Measurements from ENCODE around the gene BNC2.
A peak's percentile ranks its signal among the peaks of the same experiment; 100 is the strongest.

BNC2 gene

DNA sequence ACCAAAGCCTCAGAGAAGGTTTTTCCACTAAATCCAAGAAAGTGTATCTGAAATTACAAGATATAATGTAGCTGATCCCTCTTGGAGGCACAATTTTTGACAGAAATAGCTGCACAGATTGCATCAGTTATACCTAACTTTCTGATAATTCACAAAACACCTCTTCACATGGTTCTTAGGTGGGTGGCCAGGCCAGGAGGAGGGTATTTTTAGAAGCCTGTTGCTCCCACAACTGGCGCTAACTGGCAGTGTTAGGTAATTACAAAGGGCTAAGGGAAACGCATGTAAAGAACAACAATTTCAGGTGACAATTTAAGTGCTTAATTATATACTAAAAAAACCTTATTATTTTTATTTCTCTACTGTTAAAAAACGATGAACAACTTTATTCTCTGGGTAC, 247.9 kb downstream of the BNC2 start:
- no peak overlapping the region for H2BK12ac ChIP-seq (ENCODE audit: low read length)
- no peak for DNase-seq (ENCODE audit: low spot score)
- H3K4me1 ChIP-seq (ENCODE audit: control insufficient read depth in 2 of 2, insufficient read depth in 1 of 2, low read depth in 1 of 2, low read length in 2 of 2), result peaks cover 19 to 23% of the 10 kb centered on the region in 2 donors
- H3K36me3 ChIP-seq (replicated peaks in 1 of 2; ENCODE audit: control insufficient read depth in 2 of 2, insufficient read depth in 2 of 2, low read length in 2 of 2), result no peaks in the 10 kb centered on the region
- no peak overlapping the region for H3K18ac ChIP-seq (ENCODE audit: low read length)
- H3K14ac ChIP-seq (ENCODE audit: low read length), result no peak overlapping the region
- no peak overlapping the region for H2BK120ac ChIP-seq (ENCODE audit: low read depth, low read length)
- no peak overlapping the region for H3K4me3 ChIP-seq (ENCODE audit: low read length in 2 of 2)
- no peak overlapping the region for H2AK5ac ChIP-seq (ENCODE audit: low read depth, low read length)
- WGBS, 2 donors (ENCODE audit: extremely low coverage in 2 of 2, insufficient read length in 2 of 2, insufficient replicate concordance in 1 of 2), result no CpG with 5 or more reads among the region's 3 CpGs
- no peaks in the 10 kb centered on the region for H3K79me1 ChIP-seq (ENCODE audit: low read depth, low read length)
- no peak overlapping the region for H4K8ac ChIP-seq (ENCODE audit: low read depth, low read length)
- H3K23ac ChIP-seq (ENCODE audit: low read depth, low read length, poor library complexity), result no peak overlapping the region
- no peaks in the 10 kb centered on the region for H3K27me3 ChIP-seq (ENCODE audit: control insufficient read depth in 3 of 3, insufficient read depth in 3 of 3, low read depth in 1 of 3, low read length in 3 of 3)
- H3K9me3 ChIP-seq (replicated peaks in 1 of 2; ENCODE audit: control insufficient read depth in 2 of 2, insufficient read depth in 1 of 2, low read depth in 1 of 2, low read length in 2 of 2), result peaks cover 0 to 2% of the 10 kb centered on the region in 2 donors
- no peak overlapping the region for H4K91ac ChIP-seq (ENCODE audit: low read depth, low read length, poor library complexity)
- no peak overlapping the region for H3K4me2 ChIP-seq (ENCODE audit: insufficient read depth, low read length, poor library complexity, severe bottlenecking)
- no peak overlapping the region for H2BK5ac ChIP-seq (ENCODE audit: low read length)
- H3K4ac ChIP-seq (ENCODE audit: low read length), result no peak overlapping the region
- H2BK15ac ChIP-seq (ENCODE audit: low read length), result no peak overlapping the region
- H2AFZ ChIP-seq (ENCODE audit: low read length), result no peak overlapping the region
- no peak overlapping the region for H3K27ac ChIP-seq (replicated peaks; ENCODE audit: low read length)
- H3K9ac ChIP-seq (ENCODE audit: low read depth, low read length, poor library complexity), result no peak overlapping the region

GRCh38 chr9:16619914-16620520, 250.5 kb downstream of the BNC2 start:
- H2AFZ ChIP-seq (ENCODE audit: low read length), result peak overlapping the region; percentile 9
- no CpG with 5 or more reads among the region's 7 CpGs for WGBS, 2 donors (ENCODE audit: extremely low coverage in 2 of 2, insufficient read length in 2 of 2, insufficient replicate concordance in 1 of 2)

GRCh38 chr9:16619402-16619801, 251.1 kb downstream of the BNC2 start:
- Histone ChIP-seq H2AFZ (ENCODE audit: low read length) (no peak overlapping the region), H3K4me2 (ENCODE audit: insufficient read depth, low read length, poor library complexity, severe bottlenecking) (no peak overlapping the region), H3K9me3 (replicated peaks in 1 of 2; ENCODE audit: control insufficient read depth in 2 of 2, insufficient read depth in 1 of 2, low read depth in 1 of 2, low read length in 2 of 2) (peaks cover 0 to 2% of the 10 kb centered on the region in 2 donors), H4K8ac (ENCODE audit: low read depth, low read length) (no peak overlapping the region), H3K27ac (replicated peaks; ENCODE audit: low read length) (no peak overlapping the region), H2BK5ac (ENCODE audit: low read length) (no peak overlapping the region), H3K9ac (ENCODE audit: low read depth, low read length, poor library complexity) (no peak overlapping the region), H3K79me1 (ENCODE audit: low read depth, low read length) (no peaks in the 10 kb centered on the region), H3K23ac (ENCODE audit: low read depth, low read length, poor library complexity) (no peak overlapping the region), H2BK15ac (ENCODE audit: low read length) (no peak overlapping the region), H3K4me3 (ENCODE audit: low read length in 2 of 2) (no peak overlapping the region), H4K91ac (ENCODE audit: low read depth, low read length, poor library complexity) (no peak overlapping the region), H3K4me1 (ENCODE audit: control insufficient read depth in 2 of 2, insufficient read depth in 1 of 2, low read depth in 1 of 2, low read length in 2 of 2) (no peaks in the 10 kb centered on the region), H2AK5ac (ENCODE audit: low read depth, low read length) (no peak overlapping the region), H3K27me3 (ENCODE audit: control insufficient read depth in 3 of 3, insufficient read depth in 3 of 3, low read depth in 1 of 3, low read length in 3 of 3) (no peaks in the 10 kb centered on the region), H3K18ac (ENCODE audit: low read length) (no peak overlapping the region), H2BK12ac (ENCODE audit: low read length) (no peak overlapping the region), H3K4ac (ENCODE audit: low read length) (no peak overlapping the region), H3K36me3 (replicated peaks in 1 of 2; ENCODE audit: control insufficient read depth in 2 of 2, insufficient read depth in 2 of 2, low read length in 2 of 2) (no peaks in the 10 kb centered on the region), H3K14ac (ENCODE audit: low read length) (no peak overlapping the region), H2BK120ac (ENCODE audit: low read depth, low read length) (no peak overlapping the region)
- DNase-seq (ENCODE audit: low spot score), result no peak

More at GRCh38 chr9:16619914-16620520, 250.5 kb downstream of the BNC2 start:
- no peak overlapping the region for H3K9ac ChIP-seq (ENCODE audit: low read depth, low read length, poor library complexity)
- H3K23ac ChIP-seq (ENCODE audit: low read depth, low read length, poor library complexity), result no peak overlapping the region
- no peak overlapping the region for H2BK5ac ChIP-seq (ENCODE audit: low read length)
- H3K27me3 ChIP-seq (ENCODE audit: control insufficient read depth in 3 of 3, insufficient read depth in 3 of 3, low read depth in 1 of 3, low read length in 3 of 3), result no peaks in the 10 kb centered on the region
- H3K36me3 ChIP-seq (replicated peaks in 1 of 2; ENCODE audit: control insufficient read depth in 2 of 2, insufficient read depth in 2 of 2, low read length in 2 of 2), result no peaks in the 10 kb centered on the region
- H2BK120ac ChIP-seq (ENCODE audit: low read depth, low read length), result no peak overlapping the region
- no peak overlapping the region for H3K27ac ChIP-seq (replicated peaks; ENCODE audit: low read length)
- H4K91ac ChIP-seq (ENCODE audit: low read depth, low read length, poor library complexity), result no peak overlapping the region
- peaks cover 0 to 2% of the 10 kb centered on the region in 2 donors for H3K9me3 ChIP-seq (replicated peaks in 1 of 2; ENCODE audit: control insufficient read depth in 2 of 2, insufficient read depth in 1 of 2, low read depth in 1 of 2, low read length in 2 of 2)
- no peak overlapping the region for H4K8ac ChIP-seq (ENCODE audit: low read depth, low read length)
- H3K4me1 ChIP-seq (ENCODE audit: control insufficient read depth in 2 of 2, insufficient read depth in 1 of 2, low read depth in 1 of 2, low read length in 2 of 2), result peaks cover 2 to 3% of the 10 kb centered on the region in 2 donors
- no peak overlapping the region for H2BK15ac ChIP-seq (ENCODE audit: low read length)
- H2AK5ac ChIP-seq (ENCODE audit: low read depth, low read length), result no peak overlapping the region
- H3K18ac ChIP-seq (ENCODE audit: low read length), result no peak overlapping the region
- H3K79me1 ChIP-seq (ENCODE audit: low read depth, low read length), result no peaks in the 10 kb centered on the region
- DNase-seq (ENCODE audit: low spot score), result no peak
- H3K4me2 ChIP-seq (ENCODE audit: insufficient read depth, low read length, poor library complexity, severe bottlenecking), result no peak overlapping the region
- no peak overlapping the region for H2BK12ac ChIP-seq (ENCODE audit: low read length)
- no peak overlapping the region for H3K4ac ChIP-seq (ENCODE audit: low read length)
- H3K14ac ChIP-seq (ENCODE audit: low read length), result no peak overlapping the region
- no peak overlapping the region for H3K4me3 ChIP-seq (ENCODE audit: low read length in 2 of 2)

DNA sequence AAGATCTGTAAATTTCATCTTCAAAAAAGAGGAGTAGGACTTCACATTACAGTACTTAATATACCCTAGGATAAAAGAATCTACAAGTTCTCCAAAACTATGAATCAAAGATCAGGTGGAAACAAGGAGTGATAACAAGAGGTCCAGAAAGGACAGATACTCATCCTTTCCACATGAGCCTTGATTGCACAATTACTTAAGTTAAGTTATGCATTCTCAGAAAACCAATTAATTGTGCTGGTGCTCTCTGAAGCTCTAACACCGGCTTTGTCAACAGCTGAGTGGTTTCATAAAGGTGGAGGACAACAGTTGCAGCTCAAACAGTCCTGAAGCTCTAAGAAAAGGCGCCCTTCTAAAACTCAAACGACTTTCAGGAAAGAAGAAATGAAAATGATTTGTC, 251.9 kb downstream of the BNC2 start:
- Histone ChIP-seq H3K23ac (ENCODE audit: low read depth, low read length, poor library complexity) (no peak overlapping the region), H3K79me1 (ENCODE audit: low read depth, low read length) (no peaks in the 10 kb centered on the region), H2AFZ (ENCODE audit: low read length) (no peak overlapping the region), H2BK120ac (ENCODE audit: low read depth, low read length) (no peak overlapping the region), H3K27me3 (ENCODE audit: control insufficient read depth in 3 of 3, insufficient read depth in 3 of 3, low read depth in 1 of 3, low read length in 3 of 3) (no peaks in the 10 kb centered on the region), H3K36me3 (replicated peaks in 1 of 2; ENCODE audit: control insufficient read depth in 2 of 2, insufficient read depth in 2 of 2, low read length in 2 of 2) (no peaks in the 10 kb centered on the region), H3K27ac (replicated peaks; ENCODE audit: low read length) (no peak overlapping the region), H2BK15ac (ENCODE audit: low read length) (no peak overlapping the region), H4K8ac (ENCODE audit: low read depth, low read length) (no peak overlapping the region), H3K18ac (ENCODE audit: low read length) (no peak overlapping the region), H3K9ac (ENCODE audit: low read depth, low read length, poor library complexity) (no peak overlapping the region), H3K4me1 (ENCODE audit: control insufficient read depth in 2 of 2, insufficient read depth in 1 of 2, low read depth in 1 of 2, low read length in 2 of 2) (no peaks in the 10 kb centered on the region), H2BK5ac (ENCODE audit: low read length) (no peak overlapping the region), H4K91ac (ENCODE audit: low read depth, low read length, poor library complexity) (no peak overlapping the region), H3K4me2 (ENCODE audit: insufficient read depth, low read length, poor library complexity, severe bottlenecking) (no peak overlapping the region), H2BK12ac (ENCODE audit: low read length) (no peak overlapping the region), H3K14ac (ENCODE audit: low read length) (no peak overlapping the region), H3K9me3 (replicated peaks in 1 of 2; ENCODE audit: control insufficient read depth in 2 of 2, insufficient read depth in 1 of 2, low read depth in 1 of 2, low read length in 2 of 2) (peaks cover 0 to 2% of the 10 kb centered on the region in 2 donors), H3K4me3 (ENCODE audit: low read length in 2 of 2) (no peak overlapping the region), H3K4ac (ENCODE audit: low read length) (no peak overlapping the region), H2AK5ac (ENCODE audit: low read depth, low read length) (no peak overlapping the region)
- WGBS, 2 donors (ENCODE audit: extremely low coverage in 2 of 2, insufficient read length in 2 of 2, insufficient replicate concordance in 1 of 2), result no CpG with 5 or more reads among the region's 3 CpGs
- no peak for DNase-seq (ENCODE audit: low spot score)
